GM18505 (cell line): ENCODE measurements around the gene PRDM11.

Source experiments
- ATAC-seq: cut with Tn5 transposase; IDR thresholded peaks from one replicate; pipeline ENCODE4 v1.9.1; 2021; ENCODE audit not compliant: unreplicated experiment
- POLR2A ChIP-seq: IDR thresholded peaks from 4 replicates; pipeline ENCODE4 v1.6.1; 2011; ENCODE audit warnings: borderline replicate concordance; ENCODE audit not compliant: insufficient read depth, insufficient read length; ENCODE audit errors: extremely low read depth

The PRDM11 gene

DNA sequence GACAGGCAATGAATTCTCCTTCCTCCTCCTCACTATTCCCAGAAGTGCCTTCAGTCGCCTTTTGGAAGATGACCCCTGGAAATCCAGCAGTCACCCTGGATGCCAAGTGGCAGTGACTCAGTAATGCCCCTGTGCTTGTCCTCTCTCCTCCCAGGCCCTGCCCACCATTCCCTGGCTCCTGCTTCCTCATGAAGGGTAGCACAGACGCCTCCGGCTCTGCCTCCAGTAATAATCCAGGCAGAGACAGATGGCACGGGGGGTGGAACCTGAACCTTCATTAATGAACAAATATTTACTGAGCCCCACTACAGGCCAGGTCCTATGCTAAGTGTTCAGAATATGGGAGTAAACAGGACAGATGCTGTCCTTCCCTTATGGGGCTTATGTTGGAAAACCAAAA is 116.5 kb downstream of the PRDM11 start:
- no peak for TF ChIP-seq POLR2A
- ATAC-seq: no peak

DNA sequence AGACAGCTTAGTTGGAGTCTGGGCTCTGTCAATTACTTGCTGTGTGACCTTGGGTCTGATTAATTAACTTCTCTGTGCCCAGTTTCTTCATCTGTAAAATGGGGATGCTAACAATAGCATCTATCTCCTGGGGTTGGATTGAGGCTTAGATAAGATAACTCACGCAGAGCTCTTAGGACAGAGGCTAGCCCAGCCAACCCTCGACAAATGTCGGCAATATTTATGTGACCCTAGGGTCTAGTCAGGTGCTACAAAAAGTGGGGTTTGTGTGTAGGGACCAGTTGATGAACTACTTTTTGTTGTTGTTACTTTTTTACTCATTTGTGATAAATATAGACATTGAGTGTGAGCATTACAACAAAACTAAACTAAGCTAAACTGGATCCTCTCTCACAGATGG is 117.3 kb downstream of the PRDM11 start:
- TF ChIP-seq POLR2A: no peak
- ATAC-seq: no peak

DNA sequence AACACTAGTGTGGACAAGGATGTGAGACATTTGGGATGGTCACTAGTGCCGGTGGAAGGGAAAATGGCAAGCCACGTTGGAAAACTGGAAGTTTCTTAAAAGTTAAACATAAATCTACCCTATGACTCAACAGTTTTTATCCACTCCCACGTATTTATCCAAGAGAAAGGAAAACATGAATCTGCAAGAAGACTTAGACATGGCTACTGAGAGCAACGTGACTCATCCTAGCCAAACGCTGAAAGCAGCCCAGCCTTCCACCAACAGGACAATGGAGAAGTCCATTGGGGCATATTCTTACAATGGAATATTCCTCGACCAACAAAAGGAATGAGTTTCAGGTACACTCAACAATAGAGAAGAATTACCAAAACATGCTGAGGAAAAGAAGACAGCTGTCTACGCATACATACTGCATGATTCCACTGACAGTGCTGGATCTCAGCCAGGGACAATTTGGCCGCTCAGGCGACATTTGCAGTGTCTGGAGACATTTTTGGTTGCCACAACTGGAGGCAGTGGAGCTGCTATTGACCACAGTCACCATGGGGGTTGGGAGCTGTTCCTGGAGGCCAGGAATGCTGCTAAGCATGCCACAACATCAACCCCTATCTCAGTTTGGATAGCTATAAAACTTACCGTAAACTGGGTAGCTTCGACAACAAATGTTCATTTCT is 118.5 kb downstream of the PRDM11 start:
- TF ChIP-seq POLR2A: no peak
- no peak for ATAC-seq

- no peak for ATAC-seq
Measured at GRCh38 chr11:45265969-45266675, 119.7 kb downstream of the PRDM11 start.

DNA sequence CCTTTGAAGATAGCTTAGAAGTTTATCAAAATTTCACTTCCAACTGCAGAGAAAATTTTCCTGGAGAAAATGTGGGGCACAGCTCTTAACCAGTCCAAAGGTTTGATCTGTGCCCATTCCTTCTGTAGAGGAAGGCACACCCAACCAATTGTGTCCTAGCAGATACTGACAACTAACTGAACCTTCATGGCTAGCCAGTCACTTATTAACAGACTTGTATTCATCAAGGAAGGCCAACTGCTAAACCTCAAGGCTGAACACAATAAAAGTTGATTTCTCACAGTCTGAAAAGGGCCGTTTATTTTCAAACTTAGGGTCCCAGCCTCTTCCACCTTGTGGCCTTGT is 120.2 kb downstream of the PRDM11 start:
- no peak for TF ChIP-seq POLR2A
- no peak for ATAC-seq

More at GRCh38 chr11:45265969-45266675, 119.7 kb downstream of the PRDM11 start:
- no peak for TF ChIP-seq POLR2A

DNA sequence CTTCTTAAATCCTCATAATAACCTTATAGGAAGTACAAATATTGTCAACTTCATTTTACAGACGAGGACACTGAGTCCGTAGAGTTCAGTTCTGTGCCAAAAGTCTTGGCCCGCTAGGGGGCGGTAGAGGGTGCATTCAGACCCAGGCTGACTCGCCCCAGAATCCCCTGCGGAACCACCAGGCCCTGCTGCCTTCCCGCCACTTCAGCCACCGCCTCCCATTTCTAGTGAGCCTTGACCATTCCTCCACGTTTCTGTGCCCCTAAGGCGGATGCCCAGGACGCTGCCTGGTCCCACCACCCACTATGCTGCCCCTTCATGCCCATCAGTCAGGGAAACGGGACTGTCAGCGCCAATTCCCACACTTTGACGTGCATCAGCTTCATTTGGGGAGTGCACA is 120.6 kb downstream of the PRDM11 start:
- no peak for ATAC-seq

GRCh38 chr11:45267652-45268299 is 121.3 kb downstream of the PRDM11 start:
- no peak for TF ChIP-seq POLR2A

More for the DNA sequence above, 120.6 kb downstream of the PRDM11 start:
- TF ChIP-seq POLR2A: no peak

DNA sequence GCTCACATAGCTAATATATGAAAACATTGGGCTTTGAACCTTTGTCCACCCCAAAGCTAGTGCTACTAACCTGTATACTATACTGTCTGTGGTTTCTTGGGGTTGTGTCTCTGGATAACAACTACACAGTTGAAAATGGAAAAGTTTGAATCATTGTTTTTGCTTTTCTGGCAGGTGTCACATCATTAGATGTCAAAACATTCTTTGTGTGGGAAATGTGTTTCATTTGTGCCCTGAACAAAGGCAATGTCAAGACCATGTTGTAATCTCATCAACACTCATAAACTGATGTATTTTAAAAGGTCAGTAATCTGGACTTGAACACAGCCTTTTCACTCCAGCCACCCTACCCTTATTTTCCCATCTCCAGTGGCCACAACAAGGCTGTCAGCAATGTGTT is 123.2 kb downstream of the PRDM11 start:
- no peak for ATAC-seq
- TF ChIP-seq POLR2A: no peak

More at GRCh38 chr11:45267652-45268299, 121.3 kb downstream of the PRDM11 start:
- ATAC-seq: no peak

DNA sequence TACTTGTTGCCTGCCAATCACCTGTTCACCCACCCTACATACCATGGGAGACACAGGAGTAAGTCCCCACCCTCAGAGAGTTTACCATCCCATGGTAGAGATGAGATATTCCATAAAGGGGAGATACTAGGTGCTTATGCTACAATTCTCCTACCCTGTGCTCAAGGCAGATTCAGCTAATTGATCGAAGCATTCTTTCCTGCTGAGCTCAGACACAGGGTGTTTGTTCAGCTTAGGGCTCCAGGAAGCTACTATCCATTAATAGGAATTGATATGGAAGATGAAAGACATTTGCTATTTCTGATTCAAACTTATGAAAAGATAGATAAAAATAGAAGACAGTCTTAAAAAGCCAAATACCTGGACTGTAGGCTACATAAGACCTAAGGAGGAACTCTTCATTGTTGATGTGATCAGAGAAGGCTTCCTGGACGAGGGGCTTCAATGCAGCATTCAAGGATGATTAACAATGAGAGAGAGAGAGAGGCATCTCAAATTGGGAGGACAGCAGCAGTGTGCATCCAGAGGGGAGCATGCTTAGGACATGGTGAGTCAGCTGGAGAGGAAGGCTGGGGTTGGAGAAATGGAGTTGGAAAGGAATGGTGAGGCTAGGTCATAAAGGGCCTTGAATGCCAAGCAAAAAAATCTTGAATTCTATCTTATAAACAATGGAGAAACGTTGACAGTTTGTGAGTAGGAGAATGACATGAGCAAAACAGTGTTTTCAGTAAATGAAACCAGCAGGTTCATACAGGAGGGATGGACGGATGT is 124.7 kb downstream of the PRDM11 start:
- TF ChIP-seq POLR2A: no peak
- no peak for ATAC-seq

- no peak for TF ChIP-seq POLR2A
- ATAC-seq: no peak
Measured at GRCh38 chr11:45272701-45273100, 126.3 kb downstream of the PRDM11 start.

GRCh38 chr11:45273509-45273908 is 127.1 kb downstream of the PRDM11 start:
- no peak for TF ChIP-seq POLR2A
- no peak for ATAC-seq

- TF ChIP-seq POLR2A: no peak
- ATAC-seq: no peak
Measured at GRCh38 chr11:45274206-45274605, 127.8 kb downstream of the PRDM11 start.

GRCh38 chr11:45275828-45276227 is 129.4 kb downstream of the PRDM11 start:
- no peak for TF ChIP-seq POLR2A
- no peak for ATAC-seq

DNA sequence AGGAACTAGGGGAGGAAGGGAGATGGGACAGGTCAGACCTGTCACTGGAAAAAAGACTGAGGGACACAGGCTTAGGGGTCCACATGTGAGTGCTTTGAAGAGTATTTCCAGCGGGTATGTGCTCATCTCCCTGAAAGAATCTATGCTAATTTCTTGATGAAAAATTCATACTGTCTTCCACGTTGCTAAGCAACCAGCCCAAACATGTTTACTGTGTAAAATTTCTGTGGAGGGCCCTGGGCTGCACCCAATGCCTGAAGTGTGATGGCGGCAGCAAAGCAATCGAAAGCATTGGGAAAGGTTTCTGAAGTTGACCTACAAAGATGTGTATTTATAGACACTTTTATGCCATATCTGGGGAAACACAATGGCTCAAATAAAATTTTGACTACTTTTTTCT is 132.3 kb downstream of the PRDM11 start:
- no peak for ATAC-seq
- TF ChIP-seq POLR2A: no peak

DNA sequence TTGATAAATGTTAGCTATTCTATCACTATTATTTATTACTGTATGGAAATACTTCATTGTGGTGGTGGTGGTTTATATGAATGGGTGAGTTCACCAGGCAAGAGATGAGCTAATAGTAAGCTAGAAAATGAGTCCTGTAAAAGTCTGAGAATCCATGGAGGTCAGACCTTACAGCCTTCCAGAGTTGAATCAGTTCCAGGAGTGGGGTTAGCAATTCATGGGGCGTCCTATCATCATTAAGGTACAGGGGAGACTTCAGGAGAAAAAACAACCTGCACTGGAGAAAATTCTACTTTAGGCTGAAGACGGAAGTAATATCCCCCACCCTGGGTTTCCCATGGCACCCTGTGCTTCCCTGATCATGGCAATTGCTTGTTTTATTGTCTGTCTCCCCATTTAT is 133.2 kb downstream of the PRDM11 start:
- no peak for TF ChIP-seq POLR2A
- ATAC-seq: no peak
